IMR-90 (cell line): Measurements from ENCODE around the gene PPP1R2. TPM values are rescaled to one million over a fixed set of nuclear protein-coding genes. Genes with fewer than 3 reads are reported as not detected.

Experiments used
- ATAC-seq: fragments of 200-7000 bp; cut with Tn5 transposase; 2 replicates; pipeline ENCODE4 v1.9.1; 2020; ENCODE audit warnings: low read depth, mild to moderate bottlenecking, moderate library complexity
- BruUV-seq: library from RNA; stranded (reverse); fragments of 400-500 nt; replicated peaks from 2 replicates; lab custom pipeline; 2021; lab: Mats Ljungman, UMichigan
- CTCF ChIA-PET: fragments of 300-600 bp; formaldehyde crosslinking; extraction: SDS; loops from one replicate; lab custom pipeline; 2021; ENCODE audit warnings: antibody characterized with exemption; lab: Yijun Ruan, JAX
- POLR2A ChIA-PET: fragments of 300-600 bp; sonication (Branson Sonifier 250); formaldehyde crosslinking; loops from one replicate; lab custom pipeline; 2022; ENCODE audit warnings: antibody characterized with exemption; ENCODE audit not compliant: unreplicated experiment; lab: Charles Lee
- DNase-seq: peaks from one replicate; pipeline ENCODE4 v3.0.0; 2013
- H2AFZ ChIP-seq: replicated peaks from 2 replicates; pipeline ENCODE3; 2013; ENCODE audit warnings: low read length, mild to moderate bottlenecking; ENCODE audit not compliant: poor library complexity
- H2AK5ac ChIP-seq: 2 replicates; pipeline ENCODE4 v1.6.1; 2013; ENCODE audit warnings: low read depth, low read length, inconsistent platforms
- H2AK9ac ChIP-seq: replicated peaks from 2 replicates; pipeline ENCODE3; 2013; ENCODE audit warnings: mild to moderate bottlenecking, low read depth, low read length, moderate library complexity; ENCODE audit not compliant: poor library complexity
- H2BK120ac ChIP-seq: 2 replicates; pipeline ENCODE4 v1.6.1; 2013; ENCODE audit warnings: low read depth, low read length, inconsistent platforms
- H2BK15ac ChIP-seq: 3 replicates; pipeline ENCODE4 v1.6.1; 2013; ENCODE audit warnings: low read depth, low read length, inconsistent platforms
- H2BK20ac ChIP-seq: 2 replicates; pipeline ENCODE4 v1.6.1; 2013; ENCODE audit warnings: low read depth, mild to moderate bottlenecking, inconsistent platforms, low read length, moderate library complexity
- H2BK5ac ChIP-seq: 2 replicates; pipeline ENCODE4 v1.6.1; 2013; ENCODE audit warnings: mild to moderate bottlenecking, low read depth, low read length, inconsistent platforms; ENCODE audit not compliant: poor library complexity, severe bottlenecking
- H3K14ac ChIP-seq: replicated peaks from 2 replicates; pipeline ENCODE4 v1.6.1; 2013; ENCODE audit warnings: low read depth, low read length, inconsistent platforms
- H3K18ac ChIP-seq: 2 replicates; pipeline ENCODE4 v1.6.1; 2013; ENCODE audit warnings: low read depth, low read length, control low read depth
- H3K23ac ChIP-seq: 2 replicates; pipeline ENCODE4 v1.6.1; 2013; ENCODE audit warnings: low read depth, low read length, inconsistent platforms
- H3K27ac ChIP-seq: 2 replicates; pipeline ENCODE4 v1.5.1; 2013; ENCODE audit warnings: mild to moderate bottlenecking, control low read depth, low read length; ENCODE audit not compliant: insufficient read depth
- H3K27me3 ChIP-seq: 2 replicates; pipeline ENCODE4 v1.6.1; 2013; ENCODE audit warnings: low read length; ENCODE audit not compliant: control insufficient read depth, insufficient read depth
- H3K36me3 ChIP-seq: 2 replicates; pipeline ENCODE4 v1.6.1; 2013; ENCODE audit warnings: low read length, mixed read lengths; ENCODE audit not compliant: control insufficient read depth, insufficient read depth
- H3K4ac ChIP-seq: 2 replicates; pipeline ENCODE4 v1.6.1; 2013; ENCODE audit warnings: low read depth, low read length, inconsistent platforms
- H3K4me1 ChIP-seq: 2 replicates; pipeline ENCODE4 v1.6.1; 2013; ENCODE audit warnings: low read length, mixed read lengths; ENCODE audit not compliant: control insufficient read depth, insufficient read depth
- H3K4me2 ChIP-seq: 2 replicates; pipeline ENCODE4 v1.6.1; 2013; ENCODE audit warnings: low read depth, mild to moderate bottlenecking, control low read depth, low read length, moderate library complexity
- H3K4me3 ChIP-seq: 2 replicates; pipeline ENCODE4 v1.5.1; 2013; ENCODE audit warnings: low read depth, mild to moderate bottlenecking, control low read depth, low read length, moderate library complexity; ENCODE audit not compliant: insufficient read depth
- H3K56ac ChIP-seq: 2 replicates; pipeline ENCODE4 v1.6.1; 2013; ENCODE audit warnings: low read length, inconsistent platforms; ENCODE audit not compliant: insufficient read depth; ENCODE audit errors: extremely low read depth
- H3K79me1 ChIP-seq, 2 experiments: 2 replicates each; pipeline ENCODE4 v1.6.1; 2013; ENCODE audit warnings: low read length in 2 of 2, inconsistent platforms in 1 of 2, low read depth in 1 of 2
- H3K9ac ChIP-seq: 2 replicates; pipeline ENCODE4 v1.6.1; 2013; ENCODE audit warnings: low read depth, low read length, control low read depth
- H3K9me1 ChIP-seq: 2 replicates; pipeline ENCODE4 v1.6.1; 2013; ENCODE audit warnings: low read length, inconsistent platforms; ENCODE audit not compliant: insufficient read depth
- H3K9me3 ChIP-seq: 2 replicates; pipeline ENCODE4 v1.6.1; 2013; ENCODE audit warnings: low read length; ENCODE audit not compliant: control insufficient read depth, insufficient read depth
- H4K20me1 ChIP-seq: 2 replicates; pipeline ENCODE4 v1.6.1; 2013; ENCODE audit warnings: low read length, inconsistent platforms; ENCODE audit not compliant: insufficient read depth
- H4K5ac ChIP-seq: 2 replicates; pipeline ENCODE4 v1.6.1; 2013; ENCODE audit warnings: mild to moderate bottlenecking, low read depth, low read length, control low read depth
- H4K8ac ChIP-seq, 2 experiments: 2 replicates each; pipeline ENCODE4 v1.6.1; 2013; ENCODE audit warnings: low read depth in 2 of 2, low read length in 2 of 2, control low read depth in 1 of 2, inconsistent platforms in 1 of 2
- H4K91ac ChIP-seq: 2 replicates; pipeline ENCODE4 v1.6.1; 2013; ENCODE audit warnings: low read depth, low read length, inconsistent platforms; ENCODE audit not compliant: insufficient read depth
- BHLHE40 ChIP-seq: fragments of 150-350 bp; IDR thresholded peaks from 2 replicates; pipeline ENCODE4 v1.6.1; 2016; ENCODE audit warnings: mild to moderate bottlenecking, low read depth, low read length
- CEBPB ChIP-seq: IDR thresholded peaks from 2 replicates; pipeline ENCODE4 v1.6.1; 2012; ENCODE audit warnings: low read depth, low read length, improper control_type of control experiment
- CHD1 ChIP-seq: IDR thresholded peaks from 2 replicates; pipeline ENCODE4 v1.6.1; 2012; ENCODE audit warnings: low read depth, low read length, improper control_type of control experiment
- CTCF ChIP-seq: conservative IDR thresholded peaks from 2 replicates; pipeline ENCODE4 v1.5.1; 2012; ENCODE audit warnings: mild to moderate bottlenecking, low read depth, low read length, improper control_type of control experiment
- FOS ChIP-seq: fragments of 150-350 bp; IDR thresholded peaks from 2 replicates; pipeline ENCODE4 v1.6.1; 2016; ENCODE audit warnings: low read depth, low read length
- MAZ ChIP-seq: IDR thresholded peaks from 2 replicates; pipeline ENCODE4 v1.6.1; 2012; ENCODE audit warnings: low read depth, mild to moderate bottlenecking, low read length, improper control_type of control experiment, moderate library complexity, borderline replicate concordance
- MXI1 ChIP-seq: IDR thresholded peaks from 2 replicates; pipeline ENCODE4 v1.6.1; 2012; ENCODE audit warnings: low read depth, mild to moderate bottlenecking, low read length, moderate library complexity, borderline replicate concordance
- NFE2L2 ChIP-seq: fragments of 150-350 bp; IDR thresholded peaks from 2 replicates; pipeline ENCODE4 v1.6.1; 2016; ENCODE audit warnings: low read depth, mild to moderate bottlenecking, low read length
- POLR2A ChIP-seq: IDR thresholded peaks from 2 replicates; pipeline ENCODE4 v1.6.1; 2012; ENCODE audit warnings: mild to moderate bottlenecking, low read depth, low read length
- RAD21 ChIP-seq: IDR thresholded peaks from 2 replicates; pipeline ENCODE4 v1.6.1; 2012; ENCODE audit warnings: low read length, improper control_type of control experiment
- RCOR1 ChIP-seq: IDR thresholded peaks from 2 replicates; pipeline ENCODE4 v1.6.1; 2012; ENCODE audit warnings: mild to moderate bottlenecking, low read length, improper control_type of control experiment; ENCODE audit not compliant: insufficient replicate concordance
- SMC3 ChIP-seq: fragments of 150-350 bp; IDR thresholded peaks from 2 replicates; pipeline ENCODE4 v1.6.1; 2016; ENCODE audit warnings: low read depth, mild to moderate bottlenecking, antibody characterized with exemption, low read length, moderate library complexity
- USF2 ChIP-seq: fragments of 150-350 bp; IDR thresholded peaks from 2 replicates; pipeline ENCODE4 v1.6.1; 2017; ENCODE audit warnings: mild to moderate bottlenecking, antibody characterized with exemption, low read length, low read depth
- WGBS, 2 experiments: methylation state at CpG; one replicate each; pipeline versions ENCODE4 v1.1.5 to v1.1.7; 2013; ENCODE audit warnings: missing lambda C conversion rate in 2 of 2; ENCODE audit not compliant: insufficient read length in 1 of 2; ENCODE audit errors: extremely low coverage in 2 of 2; 5-methylcytosine and 5-hydroxymethylcytosine counted together
- dilution Hi-C: fragments of 300-500 bp; cut with HindIII; formaldehyde crosslinking; loops from one replicate; pipeline ENCODE4 v1.14.3; 2018; ENCODE audit warnings: low sequenced_read_pairs; ENCODE audit not compliant: unreplicated experiment
- in situ Hi-C: fragments of 300-500 bp; cut with MboI; formaldehyde crosslinking; loops from 3 replicates; pipeline ENCODE4 v1.14.3; 2019; ENCODE audit warnings: low sequenced_read_pairs, inconsistent platforms, mixed read lengths
- intact Hi-C: fragments of 100-400 bp; cut with micrococcal nuclease; formaldehyde crosslinking; loops from 2 replicates; pipeline ENCODE4 v1.10.0; 2022
- polyA plus RNA-seq, 3 experiments: library from polyadenylated mRNA; depleted of rRNA; stranded (reverse); fragments of >200 nt; gene quantifications; 2 replicates each; pipeline ENCODE4 v1.2.3, GENCODE V29; 2012; ENCODE audit warnings: low replicate concordance in 1 of 3
- total RNA-seq: library from RNA; depleted of rRNA; stranded (reverse); fragments of >200 nt; gene quantifications from 2 replicates; pipeline ENCODE4 v1.2.3, GENCODE V29; 2012

PPP1R2 gene
- total and polyA plus RNA-seq, 2 of the 4 experiments (the other 2 are of a cell fraction): 9.2 to 36.0 TPM

- H2BK15ac ChIP-seq: no peak overlapping the region
- DNase-seq: no peak
- no peak overlapping the region for H4K91ac ChIP-seq
- no peak overlapping the region for H3K9ac ChIP-seq
- no peak overlapping the region for H3K27ac ChIP-seq
- H3K36me3 ChIP-seq: no peaks in the 10 kb centered on the region
- H3K18ac ChIP-seq: no peak overlapping the region
- H4K8ac ChIP-seq: no peak overlapping the region
- no peak for ATAC-seq
- H3K14ac ChIP-seq: no peak overlapping the region
- H3K4me2 ChIP-seq: no peak overlapping the region
- 39% methylated on average over 4 of the region's 9 CpGs; no CpG with 5 or more reads in 1 of the 2 experiments for WGBS, 2 experiments
- H3K9me3 ChIP-seq: no peaks in the 10 kb centered on the region
- intact Hi-C loops: no loop called here
- no peaks in the 10 kb centered on the region for H3K79me1 ChIP-seq
- H3K4me3 ChIP-seq: no peak overlapping the region
- TF ChIP-seq CEBPB (no peak), NFE2L2 (no peak), MXI1 (no peak), POLR2A (no peak), CHD1 (no peak), RCOR1 (no peak), USF2 (no peak), SMC3 (no peak), CTCF (no peak), FOS (no peak), MAZ (no peak), BHLHE40 (no peak), RAD21 (no peak)
- peaks cover 18% of the 10 kb centered on the region for H3K27me3 ChIP-seq
- no peak overlapping the region for H3K56ac ChIP-seq
- ChIA-PET CTCF (no interaction called here), POLR2A (no interaction called here)
- H3K9me1 ChIP-seq: no peaks in the 10 kb centered on the region
- H2BK120ac ChIP-seq: no peak overlapping the region
- H2AK9ac ChIP-seq: no peak overlapping the region
- no peak overlapping the region for H2AK5ac ChIP-seq
- no peaks in the 10 kb centered on the region for H4K20me1 ChIP-seq
- dilution Hi-C loops: no loop called here
- no peak overlapping the region for H2BK5ac ChIP-seq
- H3K23ac ChIP-seq: no peak overlapping the region
- H4K5ac ChIP-seq: no peak overlapping the region
- no peak overlapping the region for H3K4ac ChIP-seq
- H2AFZ ChIP-seq: no peak overlapping the region
- in situ Hi-C loops: no loop called here
- no TSS peak for BruUV-seq
- H3K4me1 ChIP-seq: peaks cover 2% of the 10 kb centered on the region; the same call in 1 of the 2 replicates
- no peak overlapping the region for H2BK20ac ChIP-seq
These were observed 6.9 kb upstream of the PPP1R2 start for GRCh38 chr3:195549931-195550519.
